IMR-90 (cell line): ENCODE results near the gene EXTL2. TPM values are rescaled to one million over a fixed set of nuclear protein-coding genes. Genes with fewer than 3 reads are reported as not detected.

Experiments
- ATAC-seq: fragments of 200-7000 bp; cut with Tn5 transposase; 2 replicates; pipeline ENCODE4 v1.9.1; 2020; ENCODE audit warnings: low read depth, mild to moderate bottlenecking, moderate library complexity
- BruUV-seq: library from RNA; stranded (reverse); fragments of 400-500 nt; replicated peaks from 2 replicates; lab custom pipeline; 2021; lab: Mats Ljungman, UMichigan
- CTCF ChIA-PET: fragments of 300-600 bp; formaldehyde crosslinking; extraction: SDS; loops from one replicate; lab custom pipeline; 2021; ENCODE audit warnings: antibody characterized with exemption; lab: Yijun Ruan, JAX
- POLR2A ChIA-PET: fragments of 300-600 bp; sonication (Branson Sonifier 250); formaldehyde crosslinking; loops from one replicate; lab custom pipeline; 2022; ENCODE audit warnings: antibody characterized with exemption; ENCODE audit not compliant: unreplicated experiment; lab: Charles Lee
- DNase-seq: peaks from one replicate; pipeline ENCODE4 v3.0.0; 2013
- H2AFZ ChIP-seq: replicated peaks from 2 replicates; pipeline ENCODE3; 2013; ENCODE audit warnings: low read length, mild to moderate bottlenecking; ENCODE audit not compliant: poor library complexity
- H2AK5ac ChIP-seq: 2 replicates; pipeline ENCODE4 v1.6.1; 2013; ENCODE audit warnings: low read depth, low read length, inconsistent platforms
- H2AK9ac ChIP-seq: replicated peaks from 2 replicates; pipeline ENCODE3; 2013; ENCODE audit warnings: mild to moderate bottlenecking, low read depth, low read length, moderate library complexity; ENCODE audit not compliant: poor library complexity
- H2BK120ac ChIP-seq: 2 replicates; pipeline ENCODE4 v1.6.1; 2013; ENCODE audit warnings: low read depth, low read length, inconsistent platforms
- H2BK15ac ChIP-seq: 3 replicates; pipeline ENCODE4 v1.6.1; 2013; ENCODE audit warnings: low read depth, low read length, inconsistent platforms
- H2BK20ac ChIP-seq: 2 replicates; pipeline ENCODE4 v1.6.1; 2013; ENCODE audit warnings: low read depth, mild to moderate bottlenecking, inconsistent platforms, low read length, moderate library complexity
- H2BK5ac ChIP-seq: 2 replicates; pipeline ENCODE4 v1.6.1; 2013; ENCODE audit warnings: mild to moderate bottlenecking, low read depth, low read length, inconsistent platforms; ENCODE audit not compliant: poor library complexity, severe bottlenecking
- H3K14ac ChIP-seq: replicated peaks from 2 replicates; pipeline ENCODE4 v1.6.1; 2013; ENCODE audit warnings: low read depth, low read length, inconsistent platforms
- H3K18ac ChIP-seq: 2 replicates; pipeline ENCODE4 v1.6.1; 2013; ENCODE audit warnings: low read depth, low read length, control low read depth
- H3K23ac ChIP-seq: 2 replicates; pipeline ENCODE4 v1.6.1; 2013; ENCODE audit warnings: low read depth, low read length, inconsistent platforms
- H3K27ac ChIP-seq: 2 replicates; pipeline ENCODE4 v1.5.1; 2013; ENCODE audit warnings: mild to moderate bottlenecking, control low read depth, low read length; ENCODE audit not compliant: insufficient read depth
- H3K27me3 ChIP-seq: 2 replicates; pipeline ENCODE4 v1.6.1; 2013; ENCODE audit warnings: low read length; ENCODE audit not compliant: control insufficient read depth, insufficient read depth
- H3K36me3 ChIP-seq: 2 replicates; pipeline ENCODE4 v1.6.1; 2013; ENCODE audit warnings: low read length, mixed read lengths; ENCODE audit not compliant: control insufficient read depth, insufficient read depth
- H3K4ac ChIP-seq: 2 replicates; pipeline ENCODE4 v1.6.1; 2013; ENCODE audit warnings: low read depth, low read length, inconsistent platforms
- H3K4me1 ChIP-seq: 2 replicates; pipeline ENCODE4 v1.6.1; 2013; ENCODE audit warnings: low read length, mixed read lengths; ENCODE audit not compliant: control insufficient read depth, insufficient read depth
- H3K4me2 ChIP-seq: 2 replicates; pipeline ENCODE4 v1.6.1; 2013; ENCODE audit warnings: low read depth, mild to moderate bottlenecking, control low read depth, low read length, moderate library complexity
- H3K4me3 ChIP-seq: 2 replicates; pipeline ENCODE4 v1.5.1; 2013; ENCODE audit warnings: low read depth, mild to moderate bottlenecking, control low read depth, low read length, moderate library complexity; ENCODE audit not compliant: insufficient read depth
- H3K56ac ChIP-seq: 2 replicates; pipeline ENCODE4 v1.6.1; 2013; ENCODE audit warnings: low read length, inconsistent platforms; ENCODE audit not compliant: insufficient read depth; ENCODE audit errors: extremely low read depth
- H3K79me1 ChIP-seq, 2 experiments: 2 replicates each; pipeline ENCODE4 v1.6.1; 2013; ENCODE audit warnings: low read length in 2 of 2, inconsistent platforms in 1 of 2, low read depth in 1 of 2
- H3K9ac ChIP-seq: 2 replicates; pipeline ENCODE4 v1.6.1; 2013; ENCODE audit warnings: low read depth, low read length, control low read depth
- H3K9me1 ChIP-seq: 2 replicates; pipeline ENCODE4 v1.6.1; 2013; ENCODE audit warnings: low read length, inconsistent platforms; ENCODE audit not compliant: insufficient read depth
- H3K9me3 ChIP-seq: 2 replicates; pipeline ENCODE4 v1.6.1; 2013; ENCODE audit warnings: low read length; ENCODE audit not compliant: control insufficient read depth, insufficient read depth
- H4K20me1 ChIP-seq: 2 replicates; pipeline ENCODE4 v1.6.1; 2013; ENCODE audit warnings: low read length, inconsistent platforms; ENCODE audit not compliant: insufficient read depth
- H4K5ac ChIP-seq: 2 replicates; pipeline ENCODE4 v1.6.1; 2013; ENCODE audit warnings: mild to moderate bottlenecking, low read depth, low read length, control low read depth
- H4K8ac ChIP-seq, 2 experiments: 2 replicates each; pipeline ENCODE4 v1.6.1; 2013; ENCODE audit warnings: low read depth in 2 of 2, low read length in 2 of 2, control low read depth in 1 of 2, inconsistent platforms in 1 of 2
- H4K91ac ChIP-seq: 2 replicates; pipeline ENCODE4 v1.6.1; 2013; ENCODE audit warnings: low read depth, low read length, inconsistent platforms; ENCODE audit not compliant: insufficient read depth
- BHLHE40 ChIP-seq: fragments of 150-350 bp; IDR thresholded peaks from 2 replicates; pipeline ENCODE4 v1.6.1; 2016; ENCODE audit warnings: mild to moderate bottlenecking, low read depth, low read length
- CEBPB ChIP-seq: IDR thresholded peaks from 2 replicates; pipeline ENCODE4 v1.6.1; 2012; ENCODE audit warnings: low read depth, low read length, improper control_type of control experiment
- CHD1 ChIP-seq: IDR thresholded peaks from 2 replicates; pipeline ENCODE4 v1.6.1; 2012; ENCODE audit warnings: low read depth, low read length, improper control_type of control experiment
- CTCF ChIP-seq: conservative IDR thresholded peaks from 2 replicates; pipeline ENCODE4 v1.5.1; 2012; ENCODE audit warnings: mild to moderate bottlenecking, low read depth, low read length, improper control_type of control experiment
- ELK1 ChIP-seq: fragments of 150-350 bp; IDR thresholded peaks from 2 replicates; pipeline ENCODE4 v1.6.1; 2016; ENCODE audit warnings: low read depth, mild to moderate bottlenecking, low read length, moderate library complexity, borderline replicate concordance
- FOS ChIP-seq: fragments of 150-350 bp; IDR thresholded peaks from 2 replicates; pipeline ENCODE4 v1.6.1; 2016; ENCODE audit warnings: low read depth, low read length
- MAFK ChIP-seq: IDR thresholded peaks from 2 replicates; pipeline ENCODE4 v1.6.1; 2012; ENCODE audit warnings: low read depth, low read length, improper control_type of control experiment
- MAZ ChIP-seq: IDR thresholded peaks from 2 replicates; pipeline ENCODE4 v1.6.1; 2012; ENCODE audit warnings: low read depth, mild to moderate bottlenecking, low read length, improper control_type of control experiment, moderate library complexity, borderline replicate concordance
- MXI1 ChIP-seq: IDR thresholded peaks from 2 replicates; pipeline ENCODE4 v1.6.1; 2012; ENCODE audit warnings: low read depth, mild to moderate bottlenecking, low read length, moderate library complexity, borderline replicate concordance
- NFE2L2 ChIP-seq: fragments of 150-350 bp; IDR thresholded peaks from 2 replicates; pipeline ENCODE4 v1.6.1; 2016; ENCODE audit warnings: low read depth, mild to moderate bottlenecking, low read length
- POLR2A ChIP-seq: IDR thresholded peaks from 2 replicates; pipeline ENCODE4 v1.6.1; 2012; ENCODE audit warnings: mild to moderate bottlenecking, low read depth, low read length
- RAD21 ChIP-seq: IDR thresholded peaks from 2 replicates; pipeline ENCODE4 v1.6.1; 2012; ENCODE audit warnings: low read length, improper control_type of control experiment
- RCOR1 ChIP-seq: IDR thresholded peaks from 2 replicates; pipeline ENCODE4 v1.6.1; 2012; ENCODE audit warnings: mild to moderate bottlenecking, low read length, improper control_type of control experiment; ENCODE audit not compliant: insufficient replicate concordance
- RFX5 ChIP-seq: IDR thresholded peaks from 2 replicates; pipeline ENCODE4 v1.8.0; 2012; ENCODE audit warnings: low read depth, mild to moderate bottlenecking, low read length, moderate library complexity
- SMC3 ChIP-seq: fragments of 150-350 bp; IDR thresholded peaks from 2 replicates; pipeline ENCODE4 v1.6.1; 2016; ENCODE audit warnings: low read depth, mild to moderate bottlenecking, antibody characterized with exemption, low read length, moderate library complexity
- WGBS, 2 experiments: methylation state at CpG; one replicate each; pipeline versions ENCODE4 v1.1.5 to v1.1.7; 2013; ENCODE audit warnings: missing lambda C conversion rate in 2 of 2; ENCODE audit not compliant: insufficient read length in 1 of 2; ENCODE audit errors: extremely low coverage in 2 of 2; 5-methylcytosine and 5-hydroxymethylcytosine counted together
- dilution Hi-C: fragments of 300-500 bp; cut with HindIII; formaldehyde crosslinking; loops from one replicate; pipeline ENCODE4 v1.14.3; 2018; ENCODE audit warnings: low sequenced_read_pairs; ENCODE audit not compliant: unreplicated experiment
- in situ Hi-C: fragments of 300-500 bp; cut with MboI; formaldehyde crosslinking; loops from 3 replicates; pipeline ENCODE4 v1.14.3; 2019; ENCODE audit warnings: low sequenced_read_pairs, inconsistent platforms, mixed read lengths
- intact Hi-C: fragments of 100-400 bp; cut with micrococcal nuclease; formaldehyde crosslinking; loops from 2 replicates; pipeline ENCODE4 v1.10.0; 2022
- polyA plus RNA-seq, 3 experiments: library from polyadenylated mRNA; depleted of rRNA; stranded (reverse); fragments of >200 nt; gene quantifications; 2 replicates each; pipeline ENCODE4 v1.2.3, GENCODE V29; 2012; ENCODE audit warnings: low replicate concordance in 1 of 3
- total RNA-seq: library from RNA; depleted of rRNA; stranded (reverse); fragments of >200 nt; gene quantifications from 2 replicates; pipeline ENCODE4 v1.2.3, GENCODE V29; 2012
- TF ChIP-seq, protein P1 (sequence below): fragments of 150-350 bp; IDR thresholded peaks from 2 replicates; pipeline ENCODE4 v1.6.1; 2017; ENCODE audit warnings: mild to moderate bottlenecking, antibody characterized with exemption, low read length, low read depth

Gene EXTL2
- total and polyA plus RNA-seq, 2 of the 4 experiments (the other 2 are of a cell fraction): 24.9 to 27.6 TPM

DNA sequence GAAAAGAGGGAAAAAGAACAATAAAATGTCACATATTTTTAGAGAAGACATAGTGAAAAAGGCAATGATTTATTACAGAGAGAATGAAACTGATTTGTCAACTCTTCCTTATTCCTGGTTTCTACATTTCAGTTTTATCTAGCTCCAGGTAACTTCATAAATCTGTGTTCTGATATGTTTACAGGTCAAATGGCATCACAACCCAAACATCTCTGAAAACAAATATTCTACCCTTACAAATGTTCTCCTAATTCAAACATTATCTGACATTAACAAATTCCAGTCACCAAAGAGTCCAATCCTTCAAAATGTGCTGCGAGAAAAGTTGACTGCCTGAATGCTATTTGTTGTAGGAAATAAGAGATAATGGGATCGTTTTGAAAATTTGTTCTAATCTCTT, 20.2 kb downstream of the EXTL2 start:
- dilution Hi-C loops (no loop called here), intact Hi-C loops (no loop called here), in situ Hi-C loops (no loop called here)
- Histone ChIP-seq H3K36me3 (peaks cover 7% of the 10 kb centered on the region), H3K4ac (no peak overlapping the region), H2AK5ac (no peak overlapping the region), H2BK20ac (no peak overlapping the region), H3K79me1 (no peaks in the 10 kb centered on the region), H4K5ac (no peak overlapping the region), H2BK120ac (no peak overlapping the region), H3K56ac (no peak overlapping the region), H4K20me1 (no peaks in the 10 kb centered on the region), H2AK9ac (no peak overlapping the region), H3K18ac (no peak overlapping the region), H3K4me2 (no peak overlapping the region), H3K9ac (no peak overlapping the region), H3K4me3 (no peak overlapping the region), H3K9me3 (peaks cover 2% of the 10 kb centered on the region), H3K23ac (no peak overlapping the region), H3K4me1 (no peaks in the 10 kb centered on the region), H2BK5ac (no peak overlapping the region), H3K14ac (no peak overlapping the region), H2BK15ac (no peak overlapping the region), H3K9me1 (no peaks in the 10 kb centered on the region), H2AFZ (no peak overlapping the region), H3K27me3 (no peaks in the 10 kb centered on the region), H3K27ac (no peak overlapping the region), H4K8ac (no peak overlapping the region), H4K91ac (no peak overlapping the region)
- DNase-seq: no peak
- WGBS, 2 experiments: no CpG with 5 or more reads among the region's 2 CpGs
- POLR2A ChIA-PET: no interaction called here
- TF ChIP-seq MAZ (no peak), RFX5 (no peak), RAD21 (no peak), MXI1 (no peak), RCOR1 (no peak), SMC3 (no peak), ELK1 (no peak), CHD1 (no peak), MAFK (no peak), CTCF (no peak), POLR2A (no peak), CEBPB (no peak), NFE2L2 (no peak), BHLHE40 (no peak), FOS (no peak)
- TF ChIP-seq, protein P1, sequence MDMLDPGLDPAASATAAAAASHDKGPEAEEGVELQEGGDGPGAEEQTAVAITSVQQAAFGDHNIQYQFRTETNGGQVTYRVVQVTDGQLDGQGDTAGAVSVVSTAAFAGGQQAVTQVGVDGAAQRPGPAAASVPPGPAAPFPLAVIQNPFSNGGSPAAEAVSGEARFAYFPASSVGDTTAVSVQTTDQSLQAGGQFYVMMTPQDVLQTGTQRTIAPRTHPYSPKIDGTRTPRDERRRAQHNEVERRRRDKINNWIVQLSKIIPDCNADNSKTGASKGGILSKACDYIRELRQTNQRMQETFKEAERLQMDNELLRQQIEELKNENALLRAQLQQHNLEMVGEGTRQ: no peak
- no TSS peak for BruUV-seq
- CTCF ChIA-PET: interaction anchor here (1.2 kb wide), 1 partner anchor 415 kb away, joined by 3 read pairs; no protein-coding TSS in a partner anchor
- no peak for ATAC-seq
